Measurements from ENCODE around the gene RABGAP1L.

RABGAP1L gene

GRCh38 chr1:174198202-174198601 lies 38.9 kb downstream of the RABGAP1L start:
- no peak overlapping the region for H2AFZ ChIP-seq (ENCODE audit: low read length)
- no peaks in the 10 kb centered on the region for H3F3A ChIP-seq (ENCODE audit: low read depth)
- H3K4me2 ChIP-seq (ENCODE audit: low read depth, low read length, poor library complexity, severe bottlenecking) = no peak overlapping the region
- no peak overlapping the region for H3K9ac ChIP-seq (ENCODE audit: low read depth, low read length, poor library complexity, severe bottlenecking)
- H3K9me2 ChIP-seq (replicated peaks; ENCODE audit: low read depth, low read length) = no peaks in the 10 kb centered on the region
- H3K27me3 ChIP-seq (ENCODE audit: insufficient read depth, low read length, poor library complexity, severe bottlenecking) = no peaks in the 10 kb centered on the region
- H3K4me1 ChIP-seq (ENCODE audit: insufficient read depth, low read length, poor library complexity, severe bottlenecking) = peaks cover 8% of the 10 kb centered on the region
- peaks cover 39% of the 10 kb centered on the region for H3K79me2 ChIP-seq (ENCODE audit: insufficient read depth, low read length)
- no peaks in the 10 kb centered on the region for H3K36me3 ChIP-seq (ENCODE audit: insufficient read depth, low read length)
- peaks cover 5% of the 10 kb centered on the region for H4K20me1 ChIP-seq (ENCODE audit: insufficient read depth, low read length, poor library complexity, severe bottlenecking)
- peaks cover 2% of the 10 kb centered on the region; the same call in 1 of the 2 replicates for H3K9me3 ChIP-seq (ENCODE audit: insufficient read depth, low read depth, low read length)
- TF ChIP-seq CTCF (conservative IDR thresholded peaks at IDR 0.05; ENCODE audit: low read length) (no peak), EZH2phosphoT487 (IDR thresholded peaks at IDR 0.05; ENCODE audit: borderline replicate concordance) (no peak)
- H3K4me3 ChIP-seq (ENCODE audit: low read length, poor library complexity, severe bottlenecking) = no peak overlapping the region

GRCh38 chr1:174200746-174201145 lies 41.4 kb downstream of the RABGAP1L start:
- Histone ChIP-seq H2AFZ (ENCODE audit: low read length) (no peak overlapping the region), H3K9ac (ENCODE audit: low read depth, low read length, poor library complexity, severe bottlenecking) (no peak overlapping the region), H3K9me3 (ENCODE audit: insufficient read depth, low read depth, low read length) (peaks cover 5% of the 10 kb centered on the region; the same call in 1 of the 2 replicates), H3K9me2 (replicated peaks; ENCODE audit: low read depth, low read length) (no peaks in the 10 kb centered on the region), H3K4me2 (ENCODE audit: low read depth, low read length, poor library complexity, severe bottlenecking) (no peak overlapping the region), H3F3A (ENCODE audit: low read depth) (no peaks in the 10 kb centered on the region), H3K36me3 (ENCODE audit: insufficient read depth, low read length) (no peaks in the 10 kb centered on the region), H3K79me2 (ENCODE audit: insufficient read depth, low read length) (peaks cover 51% of the 10 kb centered on the region), H3K4me3 (ENCODE audit: low read length, poor library complexity, severe bottlenecking) (no peak overlapping the region), H4K20me1 (ENCODE audit: insufficient read depth, low read length, poor library complexity, severe bottlenecking) (no peaks in the 10 kb centered on the region), H3K4me1 (ENCODE audit: insufficient read depth, low read length, poor library complexity, severe bottlenecking) (peaks cover 13% of the 10 kb centered on the region), H3K27me3 (ENCODE audit: insufficient read depth, low read length, poor library complexity, severe bottlenecking) (no peaks in the 10 kb centered on the region)
- TF ChIP-seq CTCF (conservative IDR thresholded peaks at IDR 0.05; ENCODE audit: low read length) (no peak), EZH2phosphoT487 (IDR thresholded peaks at IDR 0.05; ENCODE audit: borderline replicate concordance) (no peak)

- Histone ChIP-seq H3K27me3 (ENCODE audit: insufficient read depth, low read length, poor library complexity, severe bottlenecking) (no peaks in the 10 kb centered on the region), H3K4me2 (ENCODE audit: low read depth, low read length, poor library complexity, severe bottlenecking) (peak overlapping the region; percentile 17), H3F3A (ENCODE audit: low read depth) (no peaks in the 10 kb centered on the region), H3K9me3 (ENCODE audit: insufficient read depth, low read depth, low read length) (peaks cover 8% of the 10 kb centered on the region; the same call in 1 of the 2 replicates), H3K4me1 (ENCODE audit: insufficient read depth, low read length, poor library complexity, severe bottlenecking) (peaks cover 23% of the 10 kb centered on the region), H2AFZ (ENCODE audit: low read length) (no peak overlapping the region), H3K79me2 (ENCODE audit: insufficient read depth, low read length) (peaks cover 66% of the 10 kb centered on the region), H3K9ac (ENCODE audit: low read depth, low read length, poor library complexity, severe bottlenecking) (peak overlapping the region; percentile 28), H3K9me2 (replicated peaks; ENCODE audit: low read depth, low read length) (no peaks in the 10 kb centered on the region), H3K36me3 (ENCODE audit: insufficient read depth, low read length) (peaks cover 7% of the 10 kb centered on the region; the same call in 1 of the 2 replicates), H4K20me1 (ENCODE audit: insufficient read depth, low read length, poor library complexity, severe bottlenecking) (no peaks in the 10 kb centered on the region), H3K4me3 (ENCODE audit: low read length, poor library complexity, severe bottlenecking) (no peak overlapping the region)
- TF ChIP-seq CTCF (conservative IDR thresholded peaks at IDR 0.05; ENCODE audit: low read length) (no peak), EZH2phosphoT487 (IDR thresholded peaks at IDR 0.05; ENCODE audit: borderline replicate concordance) (no peak)
Measured at GRCh38 chr1:174204697-174205308, 45.5 kb downstream of the RABGAP1L start.
